Omental fat pad (tissue), 4 donors: Measurements from ENCODE around the gene TGFA. TPM values are rescaled to one million over a fixed set of nuclear protein-coding genes. Genes with fewer than 3 reads are reported as not detected.

ENCODE experiments used
- ATAC-seq: fragments of 150-250 bp; one replicate; pipeline ENCODE4 v1.9.1; 2016; ENCODE audit warnings: mild to moderate bottlenecking, moderate library complexity; ENCODE audit not compliant: low FRiP score
- DNase-seq: peaks from one replicate; pipeline ENCODE4 v3.0.0-alpha.2; 2019; ENCODE audit warnings: low spot score
- total RNA-seq, 4 donors: library from RNA; depleted of rRNA; stranded (reverse); fragments of >200 nt; gene quantifications; one replicate each; pipeline ENCODE4 v1.1.0, GENCODE V29; 2016
- TF ChIP-seq, protein P1 (sequence below), 3 donors: fragments of 450-650 bp; IDR thresholded peaks; one replicate each; pipeline ENCODE4 v1.5.1; 2016 to 2017; ENCODE audit warnings: antibody characterized with exemption in 3 of 3, mild to moderate bottlenecking in 3 of 3, moderate library complexity in 2 of 3

TGFA gene
- total RNA-seq, 4 donors from 2014 or later: 1.2 to 4.3 (median 1.9) TPM

DNA sequence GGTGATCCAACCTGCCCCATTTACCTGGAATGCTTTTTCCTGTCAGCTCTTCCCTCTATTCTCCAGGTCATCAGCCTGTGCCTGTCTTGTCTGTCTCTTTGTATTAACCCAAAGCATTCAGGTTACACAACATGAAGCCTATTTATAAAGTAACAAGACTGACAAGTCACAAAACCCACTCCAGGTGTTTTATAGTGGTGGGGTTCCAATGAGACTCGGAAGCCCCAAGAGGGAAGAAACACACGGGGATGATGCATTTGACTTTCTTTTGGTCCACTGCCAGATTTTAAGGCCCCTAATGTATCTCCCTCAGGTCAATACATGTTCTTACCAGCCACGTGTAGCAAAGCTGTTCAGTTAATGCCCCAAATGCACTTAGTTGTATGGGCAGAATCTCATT lies 27.5 kb downstream of the TGFA start:
- no peak for DNase-seq
- no peak for ATAC-seq
- TF ChIP-seq, protein P1, sequence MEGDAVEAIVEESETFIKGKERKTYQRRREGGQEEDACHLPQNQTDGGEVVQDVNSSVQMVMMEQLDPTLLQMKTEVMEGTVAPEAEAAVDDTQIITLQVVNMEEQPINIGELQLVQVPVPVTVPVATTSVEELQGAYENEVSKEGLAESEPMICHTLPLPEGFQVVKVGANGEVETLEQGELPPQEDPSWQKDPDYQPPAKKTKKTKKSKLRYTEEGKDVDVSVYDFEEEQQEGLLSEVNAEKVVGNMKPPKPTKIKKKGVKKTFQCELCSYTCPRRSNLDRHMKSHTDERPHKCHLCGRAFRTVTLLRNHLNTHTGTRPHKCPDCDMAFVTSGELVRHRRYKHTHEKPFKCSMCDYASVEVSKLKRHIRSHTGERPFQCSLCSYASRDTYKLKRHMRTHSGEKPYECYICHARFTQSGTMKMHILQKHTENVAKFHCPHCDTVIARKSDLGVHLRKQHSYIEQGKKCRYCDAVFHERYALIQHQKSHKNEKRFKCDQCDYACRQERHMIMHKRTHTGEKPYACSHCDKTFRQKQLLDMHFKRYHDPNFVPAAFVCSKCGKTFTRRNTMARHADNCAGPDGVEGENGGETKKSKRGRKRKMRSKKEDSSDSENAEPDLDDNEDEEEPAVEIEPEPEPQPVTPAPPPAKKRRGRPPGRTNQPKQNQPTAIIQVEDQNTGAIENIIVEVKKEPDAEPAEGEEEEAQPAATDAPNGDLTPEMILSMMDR (IDR thresholded peaks at IDR 0.05): no peak

DNA sequence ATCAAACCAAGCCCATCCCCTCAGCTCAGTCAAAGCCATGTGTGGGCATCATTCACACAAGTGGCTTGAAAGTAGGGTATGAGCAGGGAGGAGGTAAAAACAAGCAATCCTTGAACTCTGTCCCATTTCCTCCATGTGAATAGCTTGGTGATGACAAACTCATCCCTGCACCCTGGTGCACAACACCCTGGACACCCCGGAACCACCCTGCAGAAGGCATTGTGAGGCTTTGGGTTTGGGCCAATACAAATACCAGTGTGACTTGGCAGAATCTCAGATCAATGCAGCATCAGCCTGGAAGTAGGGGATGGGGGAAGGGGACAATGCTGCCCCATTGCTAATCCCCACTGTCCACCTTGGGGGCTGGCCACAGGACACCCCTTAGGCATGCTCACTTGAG lies 28.6 kb downstream of the TGFA start:
- TF ChIP-seq, protein P1 (IDR thresholded peaks at IDR 0.05): no peak
- DNase-seq (no peak), ATAC-seq (no peak)

DNA sequence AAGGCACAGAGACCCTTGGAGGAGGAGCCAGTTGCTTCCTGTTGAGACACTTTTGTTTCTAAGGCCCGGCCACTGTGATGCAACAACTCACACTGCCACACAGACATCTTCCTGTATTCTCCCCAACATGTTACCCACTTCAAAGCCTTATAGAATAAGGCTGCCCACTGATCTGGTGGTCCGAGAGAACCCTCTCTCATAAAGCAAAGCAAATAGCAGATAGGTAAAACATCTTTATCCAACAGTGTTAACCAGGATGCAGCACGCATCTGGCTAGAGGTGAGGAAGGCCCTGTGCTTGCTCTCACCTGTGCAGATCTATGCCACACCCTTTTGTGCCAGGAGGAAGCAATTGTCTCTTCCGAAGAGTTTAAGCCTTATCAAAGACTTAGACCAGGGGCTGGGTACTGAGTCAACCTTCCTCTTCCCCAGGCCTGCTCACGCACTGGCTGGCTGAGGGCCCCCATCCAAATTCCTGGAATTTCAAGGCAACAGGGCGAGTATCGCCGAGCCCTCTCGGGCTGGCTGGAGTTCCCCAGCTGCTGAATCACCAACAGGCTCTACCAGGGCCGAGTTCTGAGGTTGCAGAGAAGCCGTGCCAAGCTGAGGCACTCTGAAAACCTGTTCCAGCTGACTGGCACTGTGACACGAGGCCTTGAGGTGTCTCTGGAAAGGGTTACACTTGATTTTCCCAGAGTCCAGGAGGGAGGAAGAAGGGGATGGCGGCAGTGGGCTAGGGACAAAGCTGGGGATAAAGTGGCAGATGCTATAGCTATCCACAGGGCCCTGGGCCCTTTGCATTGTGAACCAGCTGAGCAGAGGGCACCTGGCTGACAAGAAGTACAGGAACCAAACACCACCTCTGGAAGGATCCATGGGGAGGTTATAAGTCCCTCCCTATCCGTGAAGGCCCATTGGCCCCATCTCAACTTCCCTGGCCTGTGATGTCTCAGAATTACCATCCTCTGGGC lies 29.3 kb downstream of the TGFA start:
- DNase-seq (no peak), ATAC-seq (peak; percentile 84)
- TF ChIP-seq, protein P1 (IDR thresholded peaks at IDR 0.05): no peak

DNA sequence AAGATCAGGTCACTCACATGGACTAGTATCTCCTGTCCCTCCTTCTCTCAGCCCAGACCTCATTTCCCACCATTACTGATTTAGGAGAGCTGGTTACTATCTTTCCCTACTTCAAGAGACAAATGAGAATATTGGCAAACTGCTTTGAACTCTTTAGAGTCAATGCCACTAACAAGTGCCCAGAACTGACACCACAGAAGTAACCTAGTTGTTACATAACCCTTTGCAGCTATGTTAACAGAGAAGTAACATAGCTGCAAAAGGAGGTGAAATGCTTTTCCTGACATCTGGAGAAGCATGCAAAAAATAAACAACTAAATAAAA lies 30.0 kb downstream of the TGFA start:
- no peak for DNase-seq
- ATAC-seq: no peak
- TF ChIP-seq, protein P1 (IDR thresholded peaks at IDR 0.05): no peak

DNA sequence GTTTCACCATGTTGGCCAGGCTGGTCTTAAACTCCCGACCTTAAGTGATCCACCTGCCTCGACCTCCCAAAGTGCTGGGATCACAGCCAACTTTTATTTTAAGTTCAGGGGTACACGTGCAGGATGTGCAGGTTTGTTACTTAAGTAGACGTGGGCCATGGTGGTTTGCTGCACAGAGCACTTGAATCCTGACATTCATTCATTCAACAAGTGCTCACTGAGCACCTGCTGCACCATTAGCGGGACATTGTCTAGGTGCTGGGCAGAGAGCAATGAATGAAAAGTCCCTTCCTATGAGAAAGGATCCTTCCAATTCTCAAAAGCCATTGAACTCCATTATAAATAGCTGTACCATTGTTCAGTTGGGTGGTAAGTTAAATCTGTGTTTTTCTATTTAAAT lies 31.0 kb downstream of the TGFA start:
- ATAC-seq: no peak
- TF ChIP-seq, protein P1 (IDR thresholded peaks at IDR 0.05): no peak
- DNase-seq: no peak

DNA sequence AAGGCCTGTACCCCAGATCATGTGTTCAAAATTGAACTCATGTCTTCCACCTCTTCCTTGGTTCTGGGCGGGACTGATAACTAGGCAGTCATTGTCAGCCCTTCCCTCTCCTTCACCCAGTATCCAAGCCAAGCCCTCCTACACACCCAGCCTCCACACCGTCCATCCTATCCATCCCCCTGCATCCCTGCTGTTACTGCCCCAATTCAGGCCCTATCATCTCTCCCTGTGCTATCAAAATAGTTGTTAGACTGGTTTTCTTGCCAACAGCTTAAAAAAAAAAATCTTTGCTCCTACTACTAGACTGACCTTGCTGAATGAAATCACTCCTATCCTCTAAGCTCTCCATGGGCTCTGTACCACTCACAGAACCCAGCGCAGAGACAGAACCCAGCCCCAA lies 32.8 kb downstream of the TGFA start:
- ATAC-seq (no peak), DNase-seq (no peak)
- TF ChIP-seq, protein P1 (IDR thresholded peaks at IDR 0.05): no peak

DNA sequence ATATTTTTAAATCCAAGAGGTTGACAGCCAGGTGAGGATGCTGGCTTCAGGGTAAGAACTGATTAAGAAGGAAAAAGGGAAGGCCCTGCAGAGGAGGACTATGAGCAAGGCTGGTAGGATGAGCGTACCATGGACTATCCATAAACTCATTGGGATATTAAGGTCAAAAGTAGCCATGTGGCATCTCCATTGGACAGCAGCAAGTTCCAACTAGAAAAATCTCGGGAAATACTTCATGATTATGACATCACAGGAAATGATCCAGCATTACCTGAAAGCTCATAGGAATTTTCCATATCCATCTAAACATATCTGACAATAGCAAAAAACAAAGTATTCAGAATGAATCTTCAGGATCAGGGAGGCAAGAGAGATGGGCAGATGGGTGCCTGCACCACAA lies 34.2 kb downstream of the TGFA start:
- TF ChIP-seq, protein P1 (IDR thresholded peaks at IDR 0.05): no peak
- ATAC-seq: no peak
- DNase-seq: no peak
